ENCODE results near the gene MAN2A1.

The MAN2A1 gene

GRCh38 chr5:109767997-109768396 is 78.3 kb downstream of the MAN2A1 start:
- H3K36me3 ChIP-seq (replicated peaks; ENCODE audit: insufficient read depth, low read length) = peaks cover 9% of the 10 kb centered on the region; the same call in 1 of the 2 replicates

GRCh38 chr5:109769597-109770291 is 80.0 kb downstream of the MAN2A1 start:
- Histone ChIP-seq H3K4me1 (ENCODE audit: low read length) (no peaks in the 10 kb centered on the region), H3K9me2 (replicated peaks; ENCODE audit: insufficient read depth, low read length) (no peaks in the 10 kb centered on the region), H3K27ac (ENCODE audit: low read length) (no peak overlapping the region), H3K9ac (ENCODE audit: low read length) (no peak overlapping the region), H3K36me3 (replicated peaks; ENCODE audit: insufficient read depth, low read length) (peaks cover 11% of the 10 kb centered on the region), H3K27me3 (replicated peaks; ENCODE audit: insufficient read depth, low read length) (no peaks in the 10 kb centered on the region), H2AFZ (ENCODE audit: low read length) (no peak overlapping the region), H4K20me1 (ENCODE audit: insufficient read depth, low read length) (peaks cover 3% of the 10 kb centered on the region; the same call in 1 of the 2 replicates), H3K4me3 (ENCODE audit: low read length) (no peak overlapping the region), H3K9me3 (replicated peaks; ENCODE audit: insufficient read depth, low read length) (no peaks in the 10 kb centered on the region), H3K4me2 (ENCODE audit: low read depth, low read length) (no peak overlapping the region), H3F3A (ENCODE audit: insufficient read depth, low read length) (peaks cover 4% of the 10 kb centered on the region; the same call in 1 of the 2 replicates), H3K79me2 (ENCODE audit: low read length) (peaks cover 94% of the 10 kb centered on the region)
- TF ChIP-seq EZH2 (optimal IDR thresholded peaks at IDR 0.05; ENCODE audit: low read depth, low read length) = no peak
- TF ChIP-seq CTCF (IDR thresholded peaks at IDR 0.05; ENCODE audit: low read length) = no peak
- no peak for TF ChIP-seq EZH2phosphoT487 (IDR thresholded peaks at IDR 0.05; ENCODE audit: low read length)
- DNase-seq = no peak

More at GRCh38 chr5:109767997-109768396, 78.3 kb downstream of the MAN2A1 start:
- no peak overlapping the region for H3K27ac ChIP-seq (ENCODE audit: low read length)
- H3F3A ChIP-seq (ENCODE audit: insufficient read depth, low read length) = peaks cover 4% of the 10 kb centered on the region; the same call in 1 of the 2 replicates
- no peaks in the 10 kb centered on the region for H3K27me3 ChIP-seq (replicated peaks; ENCODE audit: insufficient read depth, low read length)
- H3K4me3 ChIP-seq (ENCODE audit: low read length) = no peak overlapping the region
- no peak overlapping the region for H3K4me2 ChIP-seq (ENCODE audit: low read depth, low read length)
- no peaks in the 10 kb centered on the region for H3K4me1 ChIP-seq (ENCODE audit: low read length)
- H3K9me2 ChIP-seq (replicated peaks; ENCODE audit: insufficient read depth, low read length) = no peaks in the 10 kb centered on the region
- no peak for DNase-seq
- H4K20me1 ChIP-seq (ENCODE audit: insufficient read depth, low read length) = peaks cover 3% of the 10 kb centered on the region; the same call in 1 of the 2 replicates
- no peak overlapping the region for H3K9ac ChIP-seq (ENCODE audit: low read length)
- H3K9me3 ChIP-seq (replicated peaks; ENCODE audit: insufficient read depth, low read length) = no peaks in the 10 kb centered on the region
- H2AFZ ChIP-seq (ENCODE audit: low read length) = no peak overlapping the region
- peaks cover 97% of the 10 kb centered on the region for H3K79me2 ChIP-seq (ENCODE audit: low read length)
- TF ChIP-seq EZH2phosphoT487 (IDR thresholded peaks at IDR 0.05; ENCODE audit: low read length) (no peak), CTCF (IDR thresholded peaks at IDR 0.05; ENCODE audit: low read length) (no peak), EZH2 (optimal IDR thresholded peaks at IDR 0.05; ENCODE audit: low read depth, low read length) (no peak)

GRCh38 chr5:109775130-109775529 is 85.4 kb downstream of the MAN2A1 start:
- H3K4me3 ChIP-seq (ENCODE audit: low read length) = no peak overlapping the region
- H3K4me2 ChIP-seq (ENCODE audit: low read depth, low read length) = no peak overlapping the region
- no peaks in the 10 kb centered on the region for H3F3A ChIP-seq (ENCODE audit: insufficient read depth, low read length)
- DNase-seq = no peak
- TF ChIP-seq EZH2 (optimal IDR thresholded peaks at IDR 0.05; ENCODE audit: low read depth, low read length) (no peak), EZH2phosphoT487 (IDR thresholded peaks at IDR 0.05; ENCODE audit: low read length) (no peak), CTCF (IDR thresholded peaks at IDR 0.05; ENCODE audit: low read length) (no peak)
- no peak overlapping the region for H3K9ac ChIP-seq (ENCODE audit: low read length)
- H3K27ac ChIP-seq (ENCODE audit: low read length) = no peak overlapping the region
- H4K20me1 ChIP-seq (ENCODE audit: insufficient read depth, low read length) = peaks cover 10% of the 10 kb centered on the region
- H3K9me2 ChIP-seq (replicated peaks; ENCODE audit: insufficient read depth, low read length) = no peaks in the 10 kb centered on the region
- no peak overlapping the region for H2AFZ ChIP-seq (ENCODE audit: low read length)
- H3K36me3 ChIP-seq (replicated peaks; ENCODE audit: insufficient read depth, low read length) = peaks cover 11% of the 10 kb centered on the region
- H3K4me1 ChIP-seq (ENCODE audit: low read length) = no peaks in the 10 kb centered on the region
- no peaks in the 10 kb centered on the region for H3K9me3 ChIP-seq (replicated peaks; ENCODE audit: insufficient read depth, low read length)
- no peaks in the 10 kb centered on the region for H3K27me3 ChIP-seq (replicated peaks; ENCODE audit: insufficient read depth, low read length)
- peaks cover 93% of the 10 kb centered on the region for H3K79me2 ChIP-seq (ENCODE audit: low read length)

Measured in MM.1S (cell line).